NT2/D1 (cell line): ENCODE measurements around the gene PHF21B.

Experiments used
- DNase-seq: peaks from one replicate; pipeline ENCODE4 v3.0.0-alpha.2; 2011; ENCODE audit warnings: low read depth, low spot score
- H3K27me3 ChIP-seq: 2 replicates; pipeline ENCODE4 v1.6.0; 2011; ENCODE audit warnings: mild to moderate bottlenecking; ENCODE audit not compliant: insufficient read length, insufficient read depth
- H3K36me3 ChIP-seq: 2 replicates; pipeline ENCODE4 v1.6.1; 2011; ENCODE audit warnings: mild to moderate bottlenecking, low read length, mixed read lengths; ENCODE audit not compliant: insufficient read depth, insufficient read length
- H3K4me1 ChIP-seq: 2 replicates; pipeline ENCODE4 v1.5.1; 2011; ENCODE audit not compliant: insufficient read depth, insufficient read length
- H3K4me3 ChIP-seq: 2 replicates; pipeline ENCODE4 v1.5.1; 2011; ENCODE audit warnings: low read depth; ENCODE audit not compliant: insufficient read length
- H3K9ac ChIP-seq: 2 replicates; pipeline ENCODE4 v1.6.0; 2011; ENCODE audit warnings: low read depth; ENCODE audit not compliant: insufficient read length
- H3K9me3 ChIP-seq: 2 replicates; pipeline ENCODE4 v1.5.1; 2011; ENCODE audit warnings: mild to moderate bottlenecking, low read length; ENCODE audit not compliant: insufficient read depth
- SUZ12 ChIP-seq: IDR thresholded peaks from 2 replicates; pipeline ENCODE4 v1.6.1; 2011; ENCODE audit not compliant: insufficient read length, insufficient read depth; ENCODE audit errors: extremely low read depth
- YY1 ChIP-seq: IDR thresholded peaks from 2 replicates; pipeline ENCODE4 v1.6.1; 2011; ENCODE audit not compliant: insufficient read length, insufficient read depth
- ZNF274 ChIP-seq: IDR thresholded peaks from 2 replicates; pipeline ENCODE4 v1.6.1; 2011; ENCODE audit warnings: mild to moderate bottlenecking, low read depth, low read length

PHF21B gene

GRCh38 chr22:44883011-44883421 lies 126.8 kb downstream of the PHF21B start:
- TF ChIP-seq ZNF274, result no peak
- Histone ChIP-seq H3K9ac (no peak overlapping the region), H3K27me3 (no peaks in the 10 kb centered on the region), H3K4me1 (peaks cover 3% of the 10 kb centered on the region), H3K36me3 (peaks cover 16% of the 10 kb centered on the region), H3K4me3 (no peak overlapping the region), H3K9me3 (peaks cover 1% of the 10 kb centered on the region; the same call in 1 of the 2 replicates)
- DNase-seq, result no peak

GRCh38 chr22:44882226-44882905 lies 127.4 kb downstream of the PHF21B start:
- Histone ChIP-seq H3K4me3 (no peak overlapping the region), H3K9me3 (peaks cover 4% of the 10 kb centered on the region; the same call in 1 of the 2 replicates), H3K36me3 (peaks cover 16% of the 10 kb centered on the region), H3K9ac (no peak overlapping the region), H3K27me3 (no peaks in the 10 kb centered on the region), H3K4me1 (peaks cover 2% of the 10 kb centered on the region)
- DNase-seq, result no peak
- TF ChIP-seq YY1, result no peak
- no peak for TF ChIP-seq SUZ12
- no peak for TF ChIP-seq ZNF274

GRCh38 chr22:44881624-44882023 lies 128.2 kb downstream of the PHF21B start:
- Histone ChIP-seq H3K4me3 (no peak overlapping the region), H3K9me3 (peaks cover 4% of the 10 kb centered on the region; the same call in 1 of the 2 replicates), H3K27me3 (no peaks in the 10 kb centered on the region), H3K4me1 (peaks cover 2% of the 10 kb centered on the region), H3K36me3 (peaks cover 16% of the 10 kb centered on the region), H3K9ac (no peak overlapping the region)
- no peak for DNase-seq
- TF ChIP-seq SUZ12, result no peak
- TF ChIP-seq ZNF274, result no peak
- TF ChIP-seq YY1, result no peak

DNA sequence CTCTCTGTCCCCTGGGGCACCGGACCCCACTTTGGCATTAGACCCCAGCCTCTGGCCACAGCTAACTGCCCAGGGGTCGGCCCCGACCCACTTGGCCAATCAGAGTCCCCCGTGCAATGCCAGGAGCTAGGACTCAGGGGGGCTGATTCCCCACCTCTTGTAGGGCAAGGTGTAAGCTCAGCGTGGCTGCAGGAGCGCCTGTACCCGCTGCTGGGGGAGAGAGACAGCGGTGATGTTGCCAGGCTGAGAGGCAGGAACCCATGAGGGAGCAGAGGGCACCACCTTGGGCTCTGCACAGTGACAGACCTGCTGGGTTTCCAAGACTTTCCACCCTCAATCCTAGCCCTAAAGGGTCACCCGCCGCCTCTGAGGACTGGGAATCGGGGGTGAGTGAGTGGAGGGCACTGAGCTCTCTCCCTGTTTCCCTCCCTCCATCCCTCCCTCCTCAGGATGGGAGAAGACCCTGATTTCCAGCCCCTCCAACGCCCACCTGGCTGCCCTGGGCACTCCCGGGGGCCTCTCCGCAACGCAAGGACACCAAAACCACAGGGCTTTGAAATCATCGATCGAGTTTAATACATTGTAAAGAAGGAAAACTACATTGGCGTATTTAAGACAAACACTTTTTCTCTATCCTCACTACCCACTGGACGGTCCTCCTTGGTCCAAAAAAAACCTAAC lies 129.1 kb downstream of the PHF21B start:
- peaks cover 4% of the 10 kb centered on the region; the same call in 1 of the 2 replicates for H3K9me3 ChIP-seq
- no peak for DNase-seq
- no peaks in the 10 kb centered on the region for H3K27me3 ChIP-seq
- peaks cover 14% of the 10 kb centered on the region for H3K36me3 ChIP-seq
- H3K9ac ChIP-seq, result no peak overlapping the region
- no peak overlapping the region for H3K4me3 ChIP-seq
- peaks cover 2% of the 10 kb centered on the region for H3K4me1 ChIP-seq
- no peak for TF ChIP-seq SUZ12
- TF ChIP-seq ZNF274, result no peak

DNA sequence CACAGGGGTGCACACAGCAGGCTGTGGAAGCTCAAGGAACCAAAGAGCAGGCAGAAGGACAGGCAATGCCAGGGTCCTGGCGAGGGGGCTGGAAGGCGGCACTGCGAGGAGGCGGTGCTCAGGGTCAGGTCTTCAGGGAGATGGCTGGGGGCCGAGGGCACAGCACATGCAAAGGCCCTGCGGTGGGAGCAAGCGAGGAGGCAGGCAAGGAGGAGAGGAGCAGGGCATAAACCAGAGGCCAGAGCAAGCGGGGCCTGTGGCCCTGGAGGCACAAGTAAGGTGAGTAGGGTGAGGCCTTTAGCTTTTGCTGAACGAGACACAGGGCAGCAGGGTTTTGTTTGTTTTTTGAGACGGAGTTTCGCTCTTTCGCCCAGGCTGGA lies 130.5 kb downstream of the PHF21B start:
- TF ChIP-seq YY1, result no peak
- no peak for TF ChIP-seq SUZ12
- no peak for TF ChIP-seq ZNF274
- peaks cover 4% of the 10 kb centered on the region; the same call in 1 of the 2 replicates for H3K9me3 ChIP-seq
- peaks cover 6% of the 10 kb centered on the region for H3K36me3 ChIP-seq
- H3K9ac ChIP-seq, result no peak overlapping the region
- H3K4me3 ChIP-seq, result no peak overlapping the region
- DNase-seq, result no peak
- H3K27me3 ChIP-seq, result no peaks in the 10 kb centered on the region
- H3K4me1 ChIP-seq, result no peaks in the 10 kb centered on the region

DNA sequence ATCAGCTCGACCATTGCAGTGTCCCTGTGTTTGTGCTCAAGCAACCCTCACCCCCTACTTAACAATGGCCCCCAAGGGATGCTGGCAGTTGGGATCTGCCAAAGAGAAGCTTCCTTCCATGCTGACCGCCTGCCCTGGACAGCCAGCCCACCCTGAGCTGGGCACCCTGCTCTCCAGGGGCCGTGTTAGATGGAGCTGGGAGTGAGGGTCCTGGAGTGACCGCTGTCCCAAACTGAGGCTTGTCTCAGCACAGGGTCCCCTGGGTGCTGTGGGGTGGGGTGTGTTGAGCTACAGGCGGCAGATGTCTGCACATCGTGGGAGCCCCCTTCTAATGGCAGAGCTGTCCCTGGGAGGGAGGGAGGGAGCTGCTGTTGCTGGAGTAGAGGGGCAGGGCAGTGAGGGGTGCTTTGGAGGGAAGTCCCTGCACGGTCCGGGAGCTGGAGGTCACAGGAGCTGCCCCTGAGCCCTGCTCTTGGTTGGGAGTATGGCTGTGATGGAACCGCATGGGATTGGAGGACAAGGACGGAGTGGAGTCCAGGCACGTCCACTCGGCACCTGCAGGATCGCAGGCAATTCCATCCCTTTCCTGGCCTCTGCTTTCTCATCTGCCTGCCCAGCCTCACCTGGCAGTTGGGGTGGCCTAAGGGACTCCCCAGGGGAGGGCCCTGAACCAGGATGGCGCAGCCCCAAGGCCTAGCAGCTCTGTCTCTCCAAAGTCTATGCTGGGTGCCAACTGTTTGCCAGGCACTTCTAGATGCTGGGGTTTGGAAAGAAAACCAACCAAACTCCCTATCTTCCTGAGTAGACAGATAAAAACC lies 131.1 kb downstream of the PHF21B start:
- Histone ChIP-seq H3K4me1 (no peaks in the 10 kb centered on the region), H3K36me3 (peaks cover 6% of the 10 kb centered on the region), H3K27me3 (no peaks in the 10 kb centered on the region), H3K9ac (no peak overlapping the region), H3K4me3 (no peak overlapping the region), H3K9me3 (peaks cover 4% of the 10 kb centered on the region; the same call in 1 of the 2 replicates)
- TF ChIP-seq SUZ12, result no peak
- no peak for TF ChIP-seq ZNF274
- TF ChIP-seq YY1, result no peak
- DNase-seq, result no peak

DNA sequence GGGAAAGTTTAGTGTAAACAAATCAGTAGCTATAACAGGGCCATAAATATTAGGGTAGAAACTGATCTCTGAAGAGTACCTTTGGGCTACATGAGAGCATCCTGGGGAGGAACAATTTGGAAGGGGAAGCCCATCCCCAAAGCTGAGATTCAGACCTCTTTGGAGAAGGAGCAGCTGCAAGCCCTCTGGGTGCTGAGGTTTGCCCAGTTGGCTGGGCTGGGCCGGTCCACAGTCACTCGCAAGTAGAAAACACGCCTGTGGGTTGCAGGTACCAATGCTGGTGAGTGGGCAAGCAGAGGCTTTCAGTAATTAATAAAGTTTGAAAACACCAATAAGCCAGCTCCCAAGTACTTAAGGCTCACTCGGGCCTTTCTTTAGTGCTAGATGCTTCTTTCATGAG lies 132.9 kb downstream of the PHF21B start:
- DNase-seq, result no peak
- no peaks in the 10 kb centered on the region for H3K27me3 ChIP-seq
- no peak overlapping the region for H3K9ac ChIP-seq
- H3K4me3 ChIP-seq, result no peak overlapping the region
- H3K9me3 ChIP-seq, result peaks cover 4% of the 10 kb centered on the region; the same call in 1 of the 2 replicates
- peaks cover 6% of the 10 kb centered on the region for H3K36me3 ChIP-seq
- H3K4me1 ChIP-seq, result no peaks in the 10 kb centered on the region
- TF ChIP-seq SUZ12, result no peak
- TF ChIP-seq YY1, result no peak
- no peak for TF ChIP-seq ZNF274
